Myometrial cell (primary cell): ENCODE measurements around the gene E2F4. TPM values are rescaled to one million over a fixed set of nuclear protein-coding genes. Genes with fewer than 3 reads are reported as not detected.

Experiments
- total RNA-seq: library from RNA; depleted of rRNA; stranded (reverse); fragments of >200 nt; gene quantifications from 2 replicates; pipeline ENCODE4 v1.2.3, GENCODE V29; 2015

The E2F4 gene, protein sequence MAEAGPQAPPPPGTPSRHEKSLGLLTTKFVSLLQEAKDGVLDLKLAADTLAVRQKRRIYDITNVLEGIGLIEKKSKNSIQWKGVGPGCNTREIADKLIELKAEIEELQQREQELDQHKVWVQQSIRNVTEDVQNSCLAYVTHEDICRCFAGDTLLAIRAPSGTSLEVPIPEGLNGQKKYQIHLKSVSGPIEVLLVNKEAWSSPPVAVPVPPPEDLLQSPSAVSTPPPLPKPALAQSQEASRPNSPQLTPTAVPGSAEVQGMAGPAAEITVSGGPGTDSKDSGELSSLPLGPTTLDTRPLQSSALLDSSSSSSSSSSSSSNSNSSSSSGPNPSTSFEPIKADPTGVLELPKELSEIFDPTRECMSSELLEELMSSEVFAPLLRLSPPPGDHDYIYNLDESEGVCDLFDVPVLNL
- total RNA-seq = 89.7 and 95.9 TPM in 2 replicates

DNA sequence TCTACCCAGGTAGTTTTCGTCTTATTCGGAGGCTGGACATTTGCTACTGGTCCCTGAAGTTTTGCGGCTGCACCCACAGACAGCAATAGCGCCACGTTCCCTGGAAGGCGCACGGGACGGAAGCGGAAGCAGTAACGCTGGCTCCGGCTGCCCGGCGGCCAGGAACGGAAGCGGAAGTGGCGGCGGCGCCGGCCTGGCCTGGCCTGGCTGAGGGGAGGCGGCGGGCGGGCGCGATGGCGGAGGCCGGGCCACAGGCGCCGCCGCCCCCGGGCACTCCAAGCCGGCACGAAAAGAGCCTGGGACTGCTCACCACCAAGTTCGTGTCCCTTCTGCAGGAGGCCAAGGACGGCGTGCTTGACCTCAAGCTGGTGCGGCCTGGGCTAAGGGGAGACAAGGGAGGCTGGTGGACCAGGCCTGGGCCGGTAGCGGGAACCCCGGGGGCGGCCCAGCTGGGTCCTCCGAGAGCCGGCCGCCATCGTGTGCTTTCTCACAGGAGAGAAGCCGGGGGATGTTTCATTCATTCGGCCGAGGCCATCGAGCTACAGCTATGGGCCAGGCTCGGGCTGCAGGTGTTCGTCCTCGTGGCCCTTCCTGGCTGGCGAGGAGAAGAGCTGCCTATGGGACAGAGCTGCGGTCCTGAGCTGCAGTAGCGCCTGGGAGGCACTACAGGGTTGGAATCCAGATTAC, at the start of gene E2F4:
TSS of gene E2F4 (plus strand) at position 161 of the 687 bp plus-strand sequence. CDS start at position 234, 73 bp downstream.

GRCh38 chr16:67150833-67151396, 41.0 kb upstream of the E2F4 start, which contains the start of gene B3GNT9:
Gene B3GNT9, minus strand, starts transcription at chr16:67150998. Its CDS starts 513 bp downstream, at chr16:67150485.

GRCh38 chr16:67164599-67165061, 27.3 kb upstream of the E2F4 start, which contains the start of gene HSF4:
Gene HSF4, plus strand, starts transcription at chr16:67164745. Its CDS starts 67 bp downstream, at chr16:67164812.

GRCh38 chr16:67170168-67170948, 21.6 kb upstream of the E2F4 start, which contains the start of gene NOL3:
Gene NOL3, plus strand, starts transcription at chr16:67170538.

GRCh38 chr16:67183627-67184452, 8.1 kb upstream of the E2F4 start, which contains the start of gene MATCAP1:
Gene MATCAP1, minus strand, starts transcription at chr16:67183963. Its CDS starts 3,353 bp downstream, at chr16:67180610.

GRCh38 chr16:67190041-67190440, 1.9 kb upstream of the E2F4 start, which contains the start of gene EXOC3L1:
Gene EXOC3L1, minus strand, starts transcription at chr16:67190136. Its CDS starts 460 bp downstream, at chr16:67189676.

GRCh38 chr16:67199011-67199807, 7.3 kb downstream of the E2F4 start, which contains the start of gene ELMO3:
Gene ELMO3, plus strand, starts transcription at chr16:67199131. Its CDS starts 196 bp downstream, at chr16:67199327.

GRCh38 chr16:67226804-67227566, 35.0 kb downstream of the E2F4 start, which contains the start of gene TMEM208:
Gene TMEM208, plus strand, starts transcription at chr16:67227130. Its CDS starts 89 bp downstream, at chr16:67227219.

DNA sequence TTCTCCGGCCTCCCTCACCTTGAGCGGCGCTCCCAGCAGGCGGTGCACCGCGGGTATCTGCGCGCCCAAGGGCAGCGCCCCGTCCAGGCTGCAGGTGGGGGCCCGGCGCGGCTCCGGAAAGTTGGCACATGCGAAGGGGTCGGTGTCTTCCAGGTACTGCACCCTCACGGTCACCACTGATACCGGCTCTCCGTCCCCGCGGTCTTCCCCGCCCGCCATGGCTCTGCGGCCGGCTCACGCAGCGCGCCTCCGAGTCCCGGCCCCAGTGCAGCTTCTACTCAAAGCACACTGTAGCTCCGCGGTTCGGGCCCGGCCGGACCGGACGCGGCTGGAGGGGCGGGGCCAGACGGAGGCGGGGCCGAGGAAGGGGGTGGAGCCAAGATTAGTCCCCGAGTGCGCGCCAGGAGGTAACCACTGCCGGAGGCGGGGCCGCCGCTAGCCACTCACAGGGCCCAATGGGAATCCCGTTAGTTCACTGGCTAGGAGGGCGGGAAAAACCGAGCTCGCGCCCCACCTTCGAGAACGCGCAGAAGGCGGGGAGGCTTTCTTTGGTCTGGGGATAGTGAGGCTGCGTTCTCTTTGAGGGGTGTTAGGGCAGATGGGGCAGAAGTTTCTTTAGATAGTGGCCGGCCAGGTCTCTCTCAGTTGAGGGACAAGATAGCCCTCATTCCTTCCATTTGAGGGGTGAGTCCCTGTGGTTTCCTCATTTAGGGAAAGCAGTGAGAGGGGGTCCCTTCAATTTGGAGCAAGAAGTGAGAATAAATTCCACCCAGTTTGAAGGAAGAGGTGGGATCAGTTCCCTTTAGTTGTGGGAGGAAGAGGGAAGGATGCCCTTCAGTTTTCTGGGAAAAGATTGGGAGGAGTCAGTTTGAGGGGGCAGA, 55.5 kb downstream of the E2F4 start, which contains the start of gene FHOD1:
TSS of gene FHOD1 (minus strand) at position 290 of the 881 bp plus-strand sequence. CDS start at position 219, 71 bp downstream.

Other genes with a start within 250 kb of the E2F4 start
- gene CES3, start 230.9 kb upstream of the E2F4 start, total RNA-seq = not detected in 2 replicates
- 2.5 and 3.2 TPM in 2 replicates for gene CES4A, start 203.6 kb upstream of the E2F4 start, total RNA-seq
- 37.2 and 62.0 TPM in 2 replicates for gene CBFB, start 163.0 kb upstream of the E2F4 start, total RNA-seq
- 13.5 and 13.8 TPM in 2 replicates for gene PHAF1, start 82.2 kb upstream of the E2F4 start, total RNA-seq
- 37.2 and 42.5 TPM in 2 replicates for gene B3GNT9, start 41.2 kb upstream of the E2F4 start, total RNA-seq
- gene TRADD, start 32.2 kb upstream of the E2F4 start, total RNA-seq = 32.9 and 33.7 TPM in 2 replicates
- gene FBXL8, start 32.2 kb upstream of the E2F4 start, total RNA-seq = 17.0 and 17.4 TPM in 2 replicates
- gene HSF4, start 27.4 kb upstream of the E2F4 start, total RNA-seq = 0.86 and 3.4 TPM in 2 replicates
- gene NOL3, start 21.6 kb upstream of the E2F4 start, total RNA-seq = 16.7 and 22.9 TPM in 2 replicates
- gene MATCAP1, start 8.2 kb upstream of the E2F4 start, total RNA-seq = 4.3 and 15.6 TPM in 2 replicates
- not detected in 2 replicates for gene EXOC3L1, start 2.0 kb upstream of the E2F4 start, total RNA-seq
- 0.58 and 1.6 TPM in 2 replicates for gene ELMO3, start 7.0 kb downstream of the E2F4 start, total RNA-seq
- gene TMEM208, start 35.0 kb downstream of the E2F4 start, total RNA-seq = 51.3 and 82.9 TPM in 2 replicates
- 24.6 and 36.6 TPM in 2 replicates for gene FHOD1, start 55.3 kb downstream of the E2F4 start, total RNA-seq
- 1.4 and 3.2 TPM in 2 replicates for gene SLC9A5, start 56.8 kb downstream of the E2F4 start, total RNA-seq
- gene PLEKHG4, start 87.4 kb downstream of the E2F4 start, total RNA-seq = 17.3 and 27.3 TPM in 2 replicates
- under 0.01 TPM in 1 of 2 replicates, not detected in the other for gene KCTD19, start 134.6 kb downstream of the E2F4 start, total RNA-seq
- gene LRRC36, start 134.7 kb downstream of the E2F4 start, total RNA-seq = 0.71 TPM in 1 of 2 replicates, not detected in the other
- gene TPPP3, start 201.3 kb downstream of the E2F4 start, total RNA-seq = 0.29 and 3.2 TPM in 2 replicates
- gene ZDHHC1, start 224.3 kb downstream of the E2F4 start, total RNA-seq = 7.4 and 8.9 TPM in 2 replicates
- not detected in 2 replicates for gene HSD11B2, start 239.0 kb downstream of the E2F4 start, total RNA-seq